ENCODE data around the gene ABLIM1. TPM values are rescaled to one million over a fixed set of nuclear protein-coding genes. Genes with fewer than 3 reads are reported as not detected.

ABLIM1 gene
- total RNA-seq, 4 donors from 2014 or later: 41.2 to 128 (median 97.3) TPM

- Histone ChIP-seq H3K27ac (no peak overlapping the region), H3K36me3 (no peaks in the 10 kb centered on the region)
Measured at GRCh38 chr10:114573330-114574045, 84.6 kb downstream of the ABLIM1 start.

GRCh38 chr10:114571316-114571999 lies 86.6 kb downstream of the ABLIM1 start:
- Histone ChIP-seq H3K4me1 (no peaks in the 10 kb centered on the region), H3K4me3 (no peak overlapping the region), H3K9me3 (no peaks in the 10 kb centered on the region), H3K27me3 (no peaks in the 10 kb centered on the region), H3K27ac (no peak overlapping the region), H3K36me3 (no peaks in the 10 kb centered on the region)
- DNase-seq: peak in 1 of 2 donors; percentile 33
- intact Hi-C loops (cut with DNase I; ENCODE audit: low total_unique reads): no loop called here
- no peak for TF ChIP-seq POLR2A (IDR thresholded peaks at IDR 0.05)
- TF ChIP-seq CTCF (IDR thresholded peaks at IDR 0.05): no peak

More at GRCh38 chr10:114573330-114574045, 84.6 kb downstream of the ABLIM1 start:
- H3K9me3 ChIP-seq: no peaks in the 10 kb centered on the region
- no peak overlapping the region for H3K4me3 ChIP-seq
- intact Hi-C loops (cut with DNase I; ENCODE audit: low total_unique reads): no loop called here
- no peaks in the 10 kb centered on the region for H3K27me3 ChIP-seq
- no peaks in the 10 kb centered on the region for H3K4me1 ChIP-seq
- no peak for TF ChIP-seq CTCF (IDR thresholded peaks at IDR 0.05)
- no peak for TF ChIP-seq POLR2A (IDR thresholded peaks at IDR 0.05)
- no peak for DNase-seq

GRCh38 chr10:114566064-114566463 lies 92.0 kb downstream of the ABLIM1 start:
- intact Hi-C loops (cut with DNase I; ENCODE audit: low total_unique reads): no loop called here
- H3K27me3 ChIP-seq: no peaks in the 10 kb centered on the region
- no peaks in the 10 kb centered on the region for H3K36me3 ChIP-seq
- no peak overlapping the region for H3K4me3 ChIP-seq
- no peaks in the 10 kb centered on the region for H3K9me3 ChIP-seq
- DNase-seq: no peak
- H3K27ac ChIP-seq: no peak overlapping the region
- TF ChIP-seq CTCF (IDR thresholded peaks at IDR 0.05) (no peak), POLR2A (IDR thresholded peaks at IDR 0.05) (no peak)
- no peaks in the 10 kb centered on the region for H3K4me1 ChIP-seq

GRCh38 chr10:114565066-114565465 lies 93.0 kb downstream of the ABLIM1 start:
- DNase-seq: no peak
- no peaks in the 10 kb centered on the region for H3K9me3 ChIP-seq
- intact Hi-C loops (cut with DNase I; ENCODE audit: low total_unique reads): no loop called here
- no peaks in the 10 kb centered on the region for H3K4me1 ChIP-seq
- H3K27ac ChIP-seq: no peak overlapping the region
- no peak overlapping the region for H3K4me3 ChIP-seq
- H3K27me3 ChIP-seq: no peaks in the 10 kb centered on the region
- TF ChIP-seq POLR2A (IDR thresholded peaks at IDR 0.05): no peak
- no peaks in the 10 kb centered on the region for H3K36me3 ChIP-seq

GRCh38 chr10:114561008-114561523 lies 97.0 kb downstream of the ABLIM1 start:
- H3K27ac ChIP-seq: no peak overlapping the region
- no peaks in the 10 kb centered on the region for H3K9me3 ChIP-seq
- no peaks in the 10 kb centered on the region for H3K27me3 ChIP-seq
- H3K4me3 ChIP-seq: no peak overlapping the region
- no peaks in the 10 kb centered on the region for H3K36me3 ChIP-seq
- H3K4me1 ChIP-seq: no peaks in the 10 kb centered on the region
- no peak for DNase-seq
- no peak for TF ChIP-seq POLR2A (IDR thresholded peaks at IDR 0.05)
- TF ChIP-seq CTCF (IDR thresholded peaks at IDR 0.05): no peak
- intact Hi-C loops (cut with DNase I; ENCODE audit: low total_unique reads): no loop called here
